H1 (cell line): Measurements from ENCODE around the gene RBMS1. TPM values are rescaled to one million over a fixed set of nuclear protein-coding genes. Genes with fewer than 3 reads are reported as not detected.

Experiments
- polyA plus RNA-seq, 7 experiments: library from polyadenylated mRNA; depleted of rRNA in 3 of 7; stranded (reverse) in 5 of 7; unstranded in 2 of 7; fragments of >200 nt in 5 of 7; fragments of 200-250 nt in 2 of 7; gene quantifications; 1 replicate in 5 of 7; 2 replicates in 1 of 7; 4 replicates in 1 of 7; pipeline versions ENCODE4 v1.2.1 to v1.2.3, GENCODE V29; 2011 to 2013; ENCODE audit warnings: missing spikeins in 2 of 7, mixed read lengths in 2 of 7
- total RNA-seq: library from RNA; stranded (reverse); fragmentation: NEBNext Ultra II Directional; extraction: Animal tissue kit (Norgen Biotek cat#: 25700); gene quantifications from 2 replicates; pipeline ENCODE4 v1.2.1, GENCODE V29; 2021
- TF ChIP-seq, protein P1 (sequence below): fragments of 300-600 bp; sonication (generic); IDR thresholded peaks from 2 replicates; pipeline ENCODE4 v1.7.1; 2012; ENCODE audit warnings: low read length, moderate library complexity, mild to moderate bottlenecking, inconsistent platforms; ENCODE audit not compliant: insufficient replicate concordance

RBMS1 gene
- total and polyA plus RNA-seq, 2 of the 8 experiments (the other 6 are each of a cell fraction or from before 2014, with no cell fraction given) = 53.7 to 60.0 TPM

DNA sequence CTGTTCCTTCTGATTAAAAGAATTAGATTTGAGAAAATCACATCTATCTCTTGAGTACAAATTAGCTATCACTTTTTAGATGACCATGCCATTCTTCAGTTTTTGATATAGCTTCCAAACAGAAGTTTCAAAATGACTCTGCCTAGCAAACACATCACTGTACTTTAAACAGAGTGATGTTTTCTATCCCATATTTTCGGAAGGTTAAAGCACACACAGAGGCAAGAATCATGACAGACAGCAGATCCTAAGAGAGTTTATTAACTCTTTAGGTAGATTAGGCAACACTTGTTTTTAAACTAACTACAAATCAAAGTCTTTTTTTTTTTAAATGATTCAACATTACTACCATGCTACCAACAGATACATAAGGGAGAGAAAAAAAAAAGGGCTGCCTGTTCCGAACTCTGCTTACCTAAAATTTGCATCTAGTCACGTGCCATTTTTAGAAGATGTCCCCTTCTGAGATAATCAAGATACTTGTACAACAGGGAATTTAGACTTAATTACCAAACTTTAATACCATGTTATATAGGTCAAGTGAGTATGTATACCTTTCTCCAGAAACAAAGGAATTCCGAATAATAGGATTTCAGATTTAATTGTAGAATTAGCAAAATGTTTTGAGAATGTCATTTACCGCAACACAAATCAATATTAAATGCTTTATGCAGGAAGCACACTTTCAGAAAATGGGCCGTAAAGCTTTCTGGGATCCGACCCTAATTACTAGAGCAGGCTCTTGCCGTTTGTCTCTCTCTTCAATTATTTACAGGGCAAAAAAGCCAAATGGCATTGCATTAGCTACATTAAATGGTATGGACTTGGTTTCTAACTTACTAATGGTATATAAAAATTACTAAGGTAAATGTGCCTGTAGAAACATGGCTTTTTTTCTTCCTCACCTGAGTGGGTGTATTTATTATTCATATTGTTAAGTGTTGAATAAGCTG is 2.6 kb downstream of the RBMS1 start (continued):
- TF ChIP-seq, protein P1, sequence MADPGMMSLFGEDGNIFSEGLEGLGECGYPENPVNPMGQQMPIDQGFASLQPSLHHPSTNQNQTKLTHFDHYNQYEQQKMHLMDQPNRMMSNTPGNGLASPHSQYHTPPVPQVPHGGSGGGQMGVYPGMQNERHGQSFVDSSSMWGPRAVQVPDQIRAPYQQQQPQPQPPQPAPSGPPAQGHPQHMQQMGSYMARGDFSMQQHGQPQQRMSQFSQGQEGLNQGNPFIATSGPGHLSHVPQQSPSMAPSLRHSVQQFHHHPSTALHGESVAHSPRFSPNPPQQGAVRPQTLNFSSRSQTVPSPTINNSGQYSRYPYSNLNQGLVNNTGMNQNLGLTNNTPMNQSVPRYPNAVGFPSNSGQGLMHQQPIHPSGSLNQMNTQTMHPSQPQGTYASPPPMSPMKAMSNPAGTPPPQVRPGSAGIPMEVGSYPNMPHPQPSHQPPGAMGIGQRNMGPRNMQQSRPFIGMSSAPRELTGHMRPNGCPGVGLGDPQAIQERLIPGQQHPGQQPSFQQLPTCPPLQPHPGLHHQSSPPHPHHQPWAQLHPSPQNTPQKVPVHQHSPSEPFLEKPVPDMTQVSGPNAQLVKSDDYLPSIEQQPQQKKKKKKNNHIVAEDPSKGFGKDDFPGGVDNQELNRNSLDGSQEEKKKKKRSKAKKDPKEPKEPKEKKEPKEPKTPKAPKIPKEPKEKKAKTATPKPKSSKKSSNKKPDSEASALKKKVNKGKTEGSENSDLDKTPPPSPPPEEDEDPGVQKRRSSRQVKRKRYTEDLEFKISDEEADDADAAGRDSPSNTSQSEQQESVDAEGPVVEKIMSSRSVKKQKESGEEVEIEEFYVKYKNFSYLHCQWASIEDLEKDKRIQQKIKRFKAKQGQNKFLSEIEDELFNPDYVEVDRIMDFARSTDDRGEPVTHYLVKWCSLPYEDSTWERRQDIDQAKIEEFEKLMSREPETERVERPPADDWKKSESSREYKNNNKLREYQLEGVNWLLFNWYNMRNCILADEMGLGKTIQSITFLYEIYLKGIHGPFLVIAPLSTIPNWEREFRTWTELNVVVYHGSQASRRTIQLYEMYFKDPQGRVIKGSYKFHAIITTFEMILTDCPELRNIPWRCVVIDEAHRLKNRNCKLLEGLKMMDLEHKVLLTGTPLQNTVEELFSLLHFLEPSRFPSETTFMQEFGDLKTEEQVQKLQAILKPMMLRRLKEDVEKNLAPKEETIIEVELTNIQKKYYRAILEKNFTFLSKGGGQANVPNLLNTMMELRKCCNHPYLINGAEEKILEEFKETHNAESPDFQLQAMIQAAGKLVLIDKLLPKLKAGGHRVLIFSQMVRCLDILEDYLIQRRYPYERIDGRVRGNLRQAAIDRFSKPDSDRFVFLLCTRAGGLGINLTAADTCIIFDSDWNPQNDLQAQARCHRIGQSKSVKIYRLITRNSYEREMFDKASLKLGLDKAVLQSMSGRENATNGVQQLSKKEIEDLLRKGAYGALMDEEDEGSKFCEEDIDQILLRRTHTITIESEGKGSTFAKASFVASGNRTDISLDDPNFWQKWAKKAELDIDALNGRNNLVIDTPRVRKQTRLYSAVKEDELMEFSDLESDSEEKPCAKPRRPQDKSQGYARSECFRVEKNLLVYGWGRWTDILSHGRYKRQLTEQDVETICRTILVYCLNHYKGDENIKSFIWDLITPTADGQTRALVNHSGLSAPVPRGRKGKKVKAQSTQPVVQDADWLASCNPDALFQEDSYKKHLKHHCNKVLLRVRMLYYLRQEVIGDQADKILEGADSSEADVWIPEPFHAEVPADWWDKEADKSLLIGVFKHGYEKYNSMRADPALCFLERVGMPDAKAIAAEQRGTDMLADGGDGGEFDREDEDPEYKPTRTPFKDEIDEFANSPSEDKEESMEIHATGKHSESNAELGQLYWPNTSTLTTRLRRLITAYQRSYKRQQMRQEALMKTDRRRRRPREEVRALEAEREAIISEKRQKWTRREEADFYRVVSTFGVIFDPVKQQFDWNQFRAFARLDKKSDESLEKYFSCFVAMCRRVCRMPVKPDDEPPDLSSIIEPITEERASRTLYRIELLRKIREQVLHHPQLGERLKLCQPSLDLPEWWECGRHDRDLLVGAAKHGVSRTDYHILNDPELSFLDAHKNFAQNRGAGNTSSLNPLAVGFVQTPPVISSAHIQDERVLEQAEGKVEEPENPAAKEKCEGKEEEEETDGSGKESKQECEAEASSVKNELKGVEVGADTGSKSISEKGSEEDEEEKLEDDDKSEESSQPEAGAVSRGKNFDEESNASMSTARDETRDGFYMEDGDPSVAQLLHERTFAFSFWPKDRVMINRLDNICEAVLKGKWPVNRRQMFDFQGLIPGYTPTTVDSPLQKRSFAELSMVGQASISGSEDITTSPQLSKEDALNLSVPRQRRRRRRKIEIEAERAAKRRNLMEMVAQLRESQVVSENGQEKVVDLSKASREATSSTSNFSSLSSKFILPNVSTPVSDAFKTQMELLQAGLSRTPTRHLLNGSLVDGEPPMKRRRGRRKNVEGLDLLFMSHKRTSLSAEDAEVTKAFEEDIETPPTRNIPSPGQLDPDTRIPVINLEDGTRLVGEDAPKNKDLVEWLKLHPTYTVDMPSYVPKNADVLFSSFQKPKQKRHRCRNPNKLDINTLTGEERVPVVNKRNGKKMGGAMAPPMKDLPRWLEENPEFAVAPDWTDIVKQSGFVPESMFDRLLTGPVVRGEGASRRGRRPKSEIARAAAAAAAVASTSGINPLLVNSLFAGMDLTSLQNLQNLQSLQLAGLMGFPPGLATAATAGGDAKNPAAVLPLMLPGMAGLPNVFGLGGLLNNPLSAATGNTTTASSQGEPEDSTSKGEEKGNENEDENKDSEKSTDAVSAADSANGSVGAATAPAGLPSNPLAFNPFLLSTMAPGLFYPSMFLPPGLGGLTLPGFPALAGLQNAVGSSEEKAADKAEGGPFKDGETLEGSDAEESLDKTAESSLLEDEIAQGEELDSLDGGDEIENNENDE = no peak
